H9 (cell line): ENCODE measurements around the gene ORAI3. TPM values are rescaled to one million over a fixed set of nuclear protein-coding genes. Genes with fewer than 3 reads are reported as not detected.

Experiments used
- DNase-seq: peaks from one replicate; pipeline ENCODE4 v3.0.0-alpha.2; 2017
- H2AFZ ChIP-seq: one replicate; pipeline ENCODE4 v1.6.1; 2013; ENCODE audit warnings: mild to moderate bottlenecking, low read length, control low read depth, moderate library complexity
- H2AK5ac ChIP-seq: 2 replicates; pipeline ENCODE4 v1.6.1; 2013; ENCODE audit warnings: low read length, control low read depth, mixed read lengths; ENCODE audit not compliant: insufficient read length
- H2BK120ac ChIP-seq: one replicate; pipeline ENCODE4 v1.6.1; 2013; ENCODE audit warnings: low read depth, mild to moderate bottlenecking, low read length, control low read depth, inconsistent platforms; ENCODE audit not compliant: poor library complexity, severe bottlenecking
- H2BK12ac ChIP-seq: 2 replicates; pipeline ENCODE4 v1.6.1; 2013; ENCODE audit warnings: low read length, control low read depth, mixed read lengths, low read depth; ENCODE audit not compliant: insufficient read length
- H2BK15ac ChIP-seq: 2 replicates; pipeline ENCODE4 v1.6.1; 2013; ENCODE audit warnings: low read depth, low read length, control low read depth
- H2BK20ac ChIP-seq: one replicate; pipeline ENCODE4 v1.6.1; 2013; ENCODE audit warnings: low read depth, mild to moderate bottlenecking, low read length, control low read depth, inconsistent platforms; ENCODE audit not compliant: poor library complexity, severe bottlenecking
- H2BK5ac ChIP-seq: 2 replicates; pipeline ENCODE4 v1.6.1; 2013; ENCODE audit warnings: low read length, control low read depth, mixed read lengths; ENCODE audit not compliant: insufficient read length
- H3K14ac ChIP-seq: 2 replicates; pipeline ENCODE4 v1.6.1; 2013; ENCODE audit warnings: low read length, control low read depth; ENCODE audit not compliant: insufficient read depth
- H3K18ac ChIP-seq: 2 replicates; pipeline ENCODE4 v1.6.1; 2013; ENCODE audit warnings: low read depth, mild to moderate bottlenecking, mixed read lengths, low read length, control low read depth; ENCODE audit not compliant: insufficient read length
- H3K23ac ChIP-seq: 2 replicates; pipeline ENCODE4 v1.6.1; 2013; ENCODE audit warnings: low read length, control low read depth, mixed read lengths, low read depth; ENCODE audit not compliant: insufficient read length
- H3K23me2 ChIP-seq: 2 replicates; pipeline ENCODE4 v1.6.1; 2013; ENCODE audit warnings: low read depth, mild to moderate bottlenecking, mixed read lengths, low read length, control low read depth; ENCODE audit not compliant: insufficient read length, poor library complexity, severe bottlenecking
- H3K27ac ChIP-seq: 2 replicates; pipeline ENCODE4 v1.5.1; 2013; ENCODE audit warnings: low read length, control low read depth, mixed read lengths, low read depth; ENCODE audit not compliant: insufficient read length
- H3K27me3 ChIP-seq: 2 replicates; pipeline ENCODE4 v1.6.1; 2013; ENCODE audit warnings: low read length, control low read depth, inconsistent platforms; ENCODE audit not compliant: insufficient read depth
- H3K4ac ChIP-seq: 2 replicates; pipeline ENCODE4 v1.6.1; 2013; ENCODE audit warnings: low read depth, mild to moderate bottlenecking, control low read depth, inconsistent platforms, low read length, moderate library complexity
- H3K4me1 ChIP-seq: 2 replicates; pipeline ENCODE4 v1.6.1; 2013; ENCODE audit warnings: low read length, control low read depth, inconsistent platforms; ENCODE audit not compliant: insufficient read depth
- H3K4me2 ChIP-seq: 2 replicates; pipeline ENCODE4 v1.6.1; 2013; ENCODE audit warnings: low read length, control low read depth, mixed read lengths; ENCODE audit not compliant: insufficient read length, insufficient read depth
- H3K56ac ChIP-seq: 2 replicates; pipeline ENCODE4 v1.6.1; 2013; ENCODE audit warnings: low read depth, mild to moderate bottlenecking, mixed read lengths, low read length, control low read depth; ENCODE audit not compliant: insufficient read length
- H3K79me1 ChIP-seq: 2 replicates; pipeline ENCODE4 v1.6.1; 2013; ENCODE audit warnings: low read depth, mild to moderate bottlenecking, moderate library complexity, low read length, control low read depth, inconsistent platforms; ENCODE audit not compliant: insufficient read depth, poor library complexity, severe bottlenecking
- H3K79me2 ChIP-seq: 2 replicates; pipeline ENCODE4 v1.6.1; 2013; ENCODE audit warnings: low read length, control low read depth, inconsistent platforms; ENCODE audit not compliant: insufficient read depth
- H3K9ac ChIP-seq: 2 replicates; pipeline ENCODE4 v1.6.1; 2013; ENCODE audit warnings: low read length, control low read depth, mixed read lengths; ENCODE audit not compliant: insufficient read length; ENCODE audit errors: extremely low read depth
- H3K9me3 ChIP-seq: one replicate; pipeline ENCODE4 v1.6.1; 2013; ENCODE audit warnings: low read depth, low read length, inconsistent platforms; ENCODE audit not compliant: control insufficient read depth
- H3T11ph ChIP-seq: one replicate; pipeline ENCODE4 v1.6.1; 2013; ENCODE audit warnings: mild to moderate bottlenecking, low read length, control low read depth, inconsistent platforms
- H4K20me1 ChIP-seq: one replicate; pipeline ENCODE4 v1.6.1; 2013; ENCODE audit not compliant: control insufficient read depth, insufficient read length, insufficient read depth
- H4K5ac ChIP-seq: 2 replicates; pipeline ENCODE4 v1.6.1; 2013; ENCODE audit warnings: low read depth, mild to moderate bottlenecking, mixed read lengths, low read length, control low read depth; ENCODE audit not compliant: insufficient read length
- H4K8ac ChIP-seq: replicated peaks from 2 replicates; pipeline ENCODE4 v1.6.1; 2013; ENCODE audit warnings: low read length, control low read depth, mixed read lengths, low read depth; ENCODE audit not compliant: insufficient read length
- H4K91ac ChIP-seq: 2 replicates; pipeline ENCODE4 v1.6.1; 2013; ENCODE audit warnings: low read depth, mild to moderate bottlenecking, moderate library complexity, mixed read lengths, low read length, control low read depth; ENCODE audit not compliant: insufficient read length
- H3K27ac Mint-ChIP-seq, 3 experiments: 2 replicates in 2 of 3; 3 replicates in 1 of 3; pipeline ENCODE4 v1.8.0; 2020 to 2021; ENCODE audit warnings: mixed read lengths in 3 of 3, mild to moderate bottlenecking in 1 of 3, moderate library complexity in 1 of 3
- H3K27me3 Mint-ChIP-seq: 2 replicates; pipeline ENCODE4 v1.8.0; 2021; ENCODE audit warnings: low read depth, mild to moderate bottlenecking, moderate library complexity, mixed read lengths
- H3K36me3 Mint-ChIP-seq, 3 experiments: 2 replicates in 2 of 3; 3 replicates in 1 of 3; pipeline ENCODE4 v1.8.0; 2020 to 2021; ENCODE audit warnings: low read depth in 3 of 3, mixed read lengths in 3 of 3; ENCODE audit not compliant: insufficient read depth in 1 of 3
- H3K4me1 Mint-ChIP-seq, 2 experiments: 2 replicates each; pipeline ENCODE4 v1.8.0; 2020; ENCODE audit warnings: mixed read lengths in 2 of 2
- H3K4me3 Mint-ChIP-seq, 2 experiments: 2 replicates in 1 of 2; 3 replicates in 1 of 2; pipeline ENCODE4 v1.8.0; 2020 to 2021; ENCODE audit warnings: mild to moderate bottlenecking in 2 of 2, mixed read lengths in 2 of 2, moderate library complexity in 1 of 2
- H3K9me3 Mint-ChIP-seq, 2 experiments: 2 replicates in 1 of 2; 3 replicates in 1 of 2; pipeline ENCODE4 v1.8.0; 2020; ENCODE audit warnings: mild to moderate bottlenecking in 2 of 2, mixed read lengths in 2 of 2, moderate library complexity in 1 of 2
- CTCF ChIP-seq: fragments of 200-600 bp; sonication (generic); conservative IDR thresholded peaks from 3 replicates; pipeline ENCODE4 v1.8.0; 2021; ENCODE audit warnings: antibody characterized with exemption, mild to moderate bottlenecking
- WGBS: extraction: QIAGEN DNeasy Blood & Tissue Kit; methylation state at CpG from one replicate; pipeline ENCODE4 v1.1.7; 2013; ENCODE audit warnings: missing lambda C conversion rate, low lambda C conversion rate, mixed read lengths; ENCODE audit not compliant: insufficient read length; ENCODE audit errors: extremely low coverage; 5-methylcytosine and 5-hydroxymethylcytosine counted together
- total RNA-seq: library from RNA; stranded (reverse); gene quantifications from 2 replicates; pipeline ENCODE4 v1.2.1, GENCODE V29; 2021

ORAI3 gene
- total RNA-seq, 1 experiment from 2014 or later, result 6.9 TPM

GRCh38 chr16:30930160-30930571 is 18.7 kb upstream of the ORAI3 start:
- no peaks in the 10 kb centered on the region for H3K27me3 Mint-ChIP-seq
- peaks cover 37 to 50% (median 46%) of the 10 kb centered on the region in 3 experiments for H3K36me3 Mint-ChIP-seq
- Histone ChIP-seq H3K4me2 (no peak overlapping the region), H2AK5ac (no peak overlapping the region), H4K5ac (no peak overlapping the region), H3K4ac (no peak overlapping the region), H3K23me2 (no peaks in the 10 kb centered on the region), H3K79me2 (no peaks in the 10 kb centered on the region), H3K4me1 (no peaks in the 10 kb centered on the region), H3K23ac (no peak overlapping the region), H2AFZ (no peak overlapping the region), H3T11ph (no peak overlapping the region), H3K79me1 (no peaks in the 10 kb centered on the region), H3K27ac (no peak overlapping the region), H3K14ac (no peak overlapping the region), H3K27me3 (no peaks in the 10 kb centered on the region), H3K9ac (no peak overlapping the region), H2BK5ac (no peak overlapping the region), H2BK12ac (no peak overlapping the region), H3K56ac (no peak overlapping the region), H4K20me1 (no peaks in the 10 kb centered on the region), H3K9me3 (no peaks in the 10 kb centered on the region), H4K8ac (no peak overlapping the region), H2BK120ac (no peak overlapping the region), H2BK15ac (no peak overlapping the region), H2BK20ac (no peak overlapping the region), H3K18ac (no peak overlapping the region), H4K91ac (no peak overlapping the region)
- DNase-seq, result no peak
- WGBS, result no CpG with 5 or more reads among the region's 35 CpGs
- no peak overlapping the region for H3K4me3 Mint-ChIP-seq
- H3K4me1 Mint-ChIP-seq, result peaks cover 9 to 24% of the 10 kb centered on the region in 2 experiments
- no peak overlapping the region for H3K27ac Mint-ChIP-seq
- no peak for TF ChIP-seq CTCF
- H3K9me3 Mint-ChIP-seq, result no peaks in the 10 kb centered on the region
